H4 (cell line): ENCODE results near the gene CLEC17A. TPM values are rescaled to one million over a fixed set of nuclear protein-coding genes. Genes with fewer than 3 reads are reported as not detected.

Experiments
- DNase-seq: peaks from one replicate; pipeline ENCODE4 v3.0.0-alpha.2; 2015; ENCODE audit warnings: low spot score
- total RNA-seq: library from RNA; depleted of rRNA; stranded (reverse); fragments of >200 nt; shearing (Covaris generic); gene quantifications from 2 replicates; pipeline ENCODE4 v1.2.3, GENCODE V29; 2014; rRNA removed

CLEC17A gene
- total RNA-seq, 1 experiment from 2014 or later = not detected

DNA sequence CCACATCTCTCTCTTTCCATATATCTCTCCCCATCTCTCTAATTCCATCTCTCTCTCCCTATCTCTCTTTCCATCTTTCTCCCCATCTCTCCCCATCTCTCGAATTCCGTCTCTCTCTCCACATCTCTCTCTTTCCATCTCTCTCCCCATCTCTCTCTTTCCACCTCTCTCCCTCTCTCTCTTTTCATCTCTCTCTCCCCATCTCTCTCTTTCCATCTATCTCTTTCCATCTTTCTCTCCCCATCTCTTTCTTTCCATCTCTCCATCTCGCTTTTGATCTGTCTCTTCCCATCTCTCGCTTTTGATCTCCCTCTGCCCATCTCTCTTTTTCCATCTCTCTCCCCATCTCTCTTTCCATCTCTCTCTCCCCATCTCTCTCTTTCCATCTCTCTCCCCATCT is 66.1 kb downstream of the CLEC17A start:
- DNase-seq = no peak

DNA sequence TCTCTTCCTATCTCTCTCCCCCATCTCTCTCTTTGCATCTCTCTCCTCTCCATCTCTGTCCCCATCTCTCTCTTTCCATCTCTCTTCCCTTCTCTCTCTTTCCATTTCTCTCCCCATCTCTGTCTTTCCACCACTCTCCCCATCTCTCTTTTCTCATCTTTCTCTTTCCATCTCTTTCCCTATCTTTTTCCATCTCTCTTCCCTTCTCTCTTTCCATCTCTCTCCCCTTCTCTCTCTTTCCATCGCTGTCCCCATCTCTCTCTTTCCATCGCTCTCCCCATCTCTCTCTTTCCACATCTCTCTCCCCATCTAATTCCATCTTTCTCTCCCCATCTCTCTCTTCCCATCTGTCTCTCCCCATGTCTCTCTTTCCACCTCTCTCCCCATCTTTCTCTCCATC is 67.3 kb downstream of the CLEC17A start:
- DNase-seq = no peak

GRCh38 chr19:14654786-14655560 is 72.1 kb downstream of the CLEC17A start:
- DNase-seq = no peak

GRCh38 chr19:14655726-14656125 is 72.8 kb downstream of the CLEC17A start:
- no peak for DNase-seq

DNA sequence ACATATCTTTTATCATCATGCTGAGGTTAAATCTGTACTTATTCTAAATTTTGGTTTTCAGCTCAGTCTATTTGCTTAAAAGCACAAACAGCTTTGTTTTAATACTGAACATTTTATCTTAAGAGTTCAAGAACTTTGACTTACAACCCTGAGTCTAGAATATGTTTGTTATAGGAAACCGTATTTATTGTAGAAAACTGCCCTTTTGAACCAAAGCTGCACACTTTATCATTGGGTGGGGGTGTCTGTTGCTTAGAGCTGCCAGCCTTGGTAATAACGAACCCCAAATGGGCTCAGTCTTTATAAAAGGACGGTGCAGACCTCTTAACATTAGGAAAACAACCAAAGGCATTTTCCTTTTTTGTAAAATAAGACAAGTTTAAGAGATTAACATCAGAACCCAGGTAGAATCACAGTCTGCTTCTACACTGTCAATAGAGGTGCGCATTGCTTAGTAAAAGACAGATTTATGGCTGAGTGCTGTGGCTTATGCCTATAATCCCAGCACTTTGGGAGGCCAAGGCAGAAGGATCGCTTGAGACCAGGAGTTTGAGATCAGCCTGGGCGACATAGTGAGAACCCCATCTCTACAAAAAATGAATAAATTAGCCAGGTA is 77.1 kb downstream of the CLEC17A start:
- no peak for DNase-seq

DNA sequence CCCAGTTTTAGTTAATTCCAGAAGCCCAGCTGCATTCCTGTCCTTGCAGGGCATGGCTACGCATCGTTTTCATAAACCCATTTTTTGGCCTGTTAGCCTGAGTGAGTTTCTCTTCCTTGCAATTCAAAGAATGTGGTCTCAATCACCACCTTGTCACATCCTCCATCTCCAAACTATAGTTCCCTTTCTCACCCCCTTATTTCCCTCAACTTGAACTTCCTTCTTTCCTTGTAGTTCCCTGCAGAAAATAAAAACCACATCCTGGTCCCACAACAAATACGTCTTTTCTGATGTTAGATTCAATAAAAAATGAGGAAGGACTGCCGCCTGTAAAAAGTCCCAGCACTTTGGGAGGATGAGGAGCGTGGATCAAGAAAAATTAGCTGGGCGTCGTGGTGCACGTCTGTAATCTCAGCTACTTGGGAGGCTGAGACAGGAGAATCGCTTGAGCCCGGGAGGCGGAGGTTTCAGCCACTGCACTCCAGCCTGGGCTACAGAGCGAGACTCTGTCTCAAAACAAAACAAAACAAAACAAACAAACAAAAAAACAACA is 78.6 kb downstream of the CLEC17A start:
- DNase-seq = no peak

Other genes with a start within 250 kb of the CLEC17A start
- gene ADGRE5, start 201.6 kb upstream of the CLEC17A start, total RNA-seq = 9.5 and 13.0 TPM in 2 replicates
- gene DDX39A, start 163.7 kb upstream of the CLEC17A start, total RNA-seq = 162 and 211 TPM in 2 replicates
- 19.0 and 28.7 TPM in 2 replicates for gene PKN1, start 149.8 kb upstream of the CLEC17A start, total RNA-seq
- not detected in 2 replicates for gene PTGER1, start 107.7 kb upstream of the CLEC17A start, total RNA-seq
- gene GIPC1, start 87.0 kb upstream of the CLEC17A start, total RNA-seq = 36.5 and 62.6 TPM in 2 replicates
- gene DNAJB1, start 64.7 kb upstream of the CLEC17A start, total RNA-seq = 110 and 137 TPM in 2 replicates
- gene TECR, start 53.5 kb upstream of the CLEC17A start, total RNA-seq = 80.7 and 124 TPM in 2 replicates
- 268 and 303 TPM in 2 replicates for gene NDUFB7, start 11.0 kb upstream of the CLEC17A start, total RNA-seq
- gene ADGRE3, start 91.8 kb downstream of the CLEC17A start, total RNA-seq = not detected in 2 replicates
- 1.9 and 8.5 TPM in 2 replicates for gene ZNF333, start 107.0 kb downstream of the CLEC17A start, total RNA-seq
- 0.12 and 0.76 TPM in 2 replicates for gene ADGRE2, start 195.5 kb downstream of the CLEC17A start, total RNA-seq